ENCODE data around the gene PDLIM4.

Gene PDLIM4

GRCh38 chr5:132277256-132277655, 19.8 kb downstream of the PDLIM4 start:
- no peak for DNase-seq

DNA sequence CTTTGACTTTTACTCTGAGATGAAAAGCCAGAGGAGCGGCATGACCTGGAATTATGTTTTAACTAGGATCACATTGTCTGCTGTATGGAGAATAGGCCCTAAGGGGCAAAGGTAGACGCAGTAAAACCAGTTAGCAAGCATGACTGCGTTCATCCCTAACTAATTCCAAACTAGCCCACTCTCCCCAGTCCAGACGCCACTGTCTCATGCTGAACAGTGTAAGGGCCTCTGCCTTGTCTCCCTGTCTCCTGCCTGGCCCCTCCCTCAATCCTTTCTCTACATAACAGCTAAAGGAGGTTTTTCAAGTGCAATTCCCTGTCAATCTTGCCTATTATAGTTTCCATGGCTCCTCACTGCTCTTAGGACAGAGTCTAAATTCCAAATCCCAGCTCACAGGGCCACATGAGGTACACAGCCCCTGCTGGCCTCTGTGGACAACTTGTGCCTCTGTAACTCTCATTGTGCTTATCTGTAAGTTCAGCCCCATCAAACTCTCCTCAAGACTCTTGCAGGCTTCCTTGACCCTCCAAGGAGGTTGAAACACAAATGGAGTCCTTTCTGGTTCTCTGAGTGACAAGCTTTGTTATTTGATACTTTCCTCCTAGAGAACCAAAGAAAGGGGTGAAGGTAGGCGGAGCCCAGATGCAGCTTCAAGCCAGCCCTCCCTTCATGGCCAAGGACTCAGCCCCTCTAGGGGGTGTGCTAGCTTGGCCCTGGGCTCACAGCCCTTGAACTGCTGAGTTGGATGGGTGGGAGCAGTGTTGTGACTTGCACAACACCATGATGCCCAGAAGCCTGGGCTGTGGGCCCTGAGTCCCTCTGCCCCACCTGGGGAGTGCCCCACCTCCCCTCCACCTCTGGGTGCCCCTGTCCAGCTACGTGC, 20.7 kb downstream of the PDLIM4 start:
- intact Hi-C loops (cut with DNase I) = no loop called here
- peak in 1 of 10 donors; percentile 28 for DNase-seq

More at GRCh38 chr5:132277256-132277655, 19.8 kb downstream of the PDLIM4 start:
- intact Hi-C loops (cut with DNase I) = no loop called here

- DNase-seq = peak in 1 of 10 donors; percentile 24
- intact Hi-C loops (cut with DNase I) = no loop called here
Observed at GRCh38 chr5:132279801-132280200, 22.3 kb downstream of the PDLIM4 start.

- intact Hi-C loops (cut with DNase I) = no loop called here
- no peak for DNase-seq
Observed at GRCh38 chr5:132280371-132281240, 23.1 kb downstream of the PDLIM4 start.

DNA sequence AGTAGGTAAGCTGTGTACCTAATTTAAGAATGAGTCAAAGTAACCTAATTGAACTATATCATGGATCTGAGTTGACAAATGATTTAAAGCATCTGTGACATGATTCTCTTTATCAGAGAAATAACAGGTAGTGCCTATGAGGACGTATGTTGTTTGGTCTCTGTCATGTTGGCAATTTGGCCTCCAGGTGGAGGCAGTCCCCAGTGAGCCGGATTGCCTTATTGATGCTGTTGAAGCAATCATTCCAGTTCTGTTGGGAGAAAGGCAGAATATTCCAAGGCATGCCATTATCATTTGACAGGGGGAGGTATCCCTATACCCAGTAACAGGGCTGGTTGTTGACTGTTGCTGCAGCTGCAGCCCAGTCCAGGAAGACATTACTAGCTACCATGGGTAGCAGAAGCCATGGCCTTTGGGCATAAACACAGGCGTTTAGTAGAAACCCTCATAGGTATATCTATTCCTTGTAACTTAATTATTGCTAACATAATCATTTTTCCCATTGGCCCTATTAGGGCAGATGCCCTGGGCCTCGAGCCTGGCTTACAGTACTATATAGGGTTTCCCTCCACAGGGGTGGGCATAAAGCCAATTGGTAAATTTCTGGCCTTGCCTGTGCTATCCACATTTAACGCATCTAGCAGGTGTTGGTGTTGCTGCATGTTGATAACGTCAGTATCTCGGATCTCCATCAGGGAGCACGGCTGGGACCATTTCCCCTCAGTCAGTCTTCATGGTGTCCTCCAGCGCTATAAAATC, 24.5 kb downstream of the PDLIM4 start:
- intact Hi-C loops (cut with DNase I) = no loop called here
- no peak for DNase-seq

- peak in 1 of 10 donors; percentile 53 for DNase-seq
- intact Hi-C loops (cut with DNase I) = no loop called here
Observed at GRCh38 chr5:132283423-132284043, 26.0 kb downstream of the PDLIM4 start.

GRCh38 chr5:132289097-132289496, 31.6 kb downstream of the PDLIM4 start:
- no peak for DNase-seq
- intact Hi-C loops (cut with DNase I) = no loop called here

- intact Hi-C loops (cut with DNase I) = no loop called here
- DNase-seq = no peak
Observed at GRCh38 chr5:132291026-132291425, 33.5 kb downstream of the PDLIM4 start.

- DNase-seq = peak; percentile 77 to 98 (median 85)
- intact Hi-C loops (cut with DNase I) = no loop called here
Observed at GRCh38 chr5:132293066-132293991, 35.8 kb downstream of the PDLIM4 start.

DNA sequence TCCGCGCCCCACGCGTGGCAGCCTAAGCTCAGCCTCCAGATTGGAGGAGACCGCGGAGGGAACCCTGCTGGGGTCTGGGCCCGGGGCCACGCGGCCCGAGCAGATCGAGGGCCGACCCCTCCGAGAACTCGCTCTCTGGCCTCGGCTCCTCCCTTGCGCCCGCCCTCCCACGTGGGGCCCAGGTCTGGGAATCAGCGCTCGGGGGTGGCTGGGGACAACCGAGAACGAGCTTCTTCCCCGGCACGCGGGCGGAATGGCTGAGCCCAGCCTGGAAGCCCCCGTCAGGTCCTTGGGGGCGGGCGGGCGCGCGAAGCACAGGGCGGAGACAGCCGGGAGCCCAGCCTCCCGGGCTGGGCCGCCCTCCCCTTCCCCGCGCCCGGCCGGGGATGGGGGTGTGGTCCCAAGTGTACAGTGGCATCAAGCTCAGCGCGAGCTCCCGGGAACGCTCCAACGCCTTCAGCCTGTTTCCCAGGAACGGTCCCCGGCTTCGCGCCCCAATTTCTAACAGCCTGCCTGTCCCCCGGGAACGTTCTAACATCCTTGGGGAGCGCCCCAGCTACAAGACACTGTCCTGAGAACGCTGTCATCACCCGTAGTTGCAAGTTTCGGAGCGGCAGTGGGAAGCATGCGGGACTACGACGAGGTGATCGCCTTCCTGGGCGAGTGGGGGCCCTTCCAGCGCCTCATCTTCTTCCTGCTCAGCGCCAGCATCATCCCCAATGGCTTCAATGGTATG, 36.7 kb downstream of the PDLIM4 start, which contains the start of gene SLC22A4:
TSS of gene SLC22A4 (plus strand) at position 403 of the 736 bp plus-strand sequence. CDS start at position 626, 223 bp downstream.
- DNase-seq = peak; percentile 81 to 98 (median 88)
- intact Hi-C loops (cut with DNase I) = no loop called here

DNA sequence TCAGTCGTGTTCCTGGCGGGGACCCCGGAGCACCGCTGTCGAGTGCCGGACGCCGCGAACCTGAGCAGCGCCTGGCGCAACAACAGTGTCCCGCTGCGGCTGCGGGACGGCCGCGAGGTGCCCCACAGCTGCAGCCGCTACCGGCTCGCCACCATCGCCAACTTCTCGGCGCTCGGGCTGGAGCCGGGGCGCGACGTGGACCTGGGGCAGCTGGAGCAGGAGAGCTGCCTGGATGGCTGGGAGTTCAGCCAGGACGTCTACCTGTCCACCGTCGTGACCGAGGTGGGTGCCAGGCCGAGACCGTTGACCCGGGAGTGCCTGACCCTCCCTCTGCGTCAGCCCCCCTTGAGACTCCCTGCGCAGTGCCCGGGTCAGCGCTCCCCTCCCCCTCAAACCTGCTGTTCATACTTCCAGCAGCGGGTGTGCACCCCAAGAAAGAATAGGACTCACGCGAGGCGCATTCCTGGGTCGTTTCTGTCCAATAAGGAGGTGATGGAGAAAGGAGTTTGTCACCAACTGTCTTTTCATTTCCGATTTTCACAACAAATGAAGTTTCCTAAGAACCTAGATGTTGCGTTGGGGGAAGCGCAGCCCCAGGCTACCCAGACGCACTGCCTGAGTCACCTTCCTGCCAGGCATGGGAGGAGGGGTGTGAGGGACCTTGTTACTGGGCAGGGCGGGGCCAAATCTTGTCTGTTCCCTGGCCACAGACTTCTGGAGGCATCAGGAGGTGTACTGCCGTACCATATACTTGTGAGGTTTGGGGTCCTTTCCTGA, 37.4 kb downstream of the PDLIM4 start:
- DNase-seq = peak in 4 of 10 donors; percentile 24 to 89 (median 62)
- intact Hi-C loops (cut with DNase I) = no loop called here

GRCh38 chr5:132295505-132296411, 38.3 kb downstream of the PDLIM4 start:
- intact Hi-C loops (cut with DNase I) = no loop called here

DNA sequence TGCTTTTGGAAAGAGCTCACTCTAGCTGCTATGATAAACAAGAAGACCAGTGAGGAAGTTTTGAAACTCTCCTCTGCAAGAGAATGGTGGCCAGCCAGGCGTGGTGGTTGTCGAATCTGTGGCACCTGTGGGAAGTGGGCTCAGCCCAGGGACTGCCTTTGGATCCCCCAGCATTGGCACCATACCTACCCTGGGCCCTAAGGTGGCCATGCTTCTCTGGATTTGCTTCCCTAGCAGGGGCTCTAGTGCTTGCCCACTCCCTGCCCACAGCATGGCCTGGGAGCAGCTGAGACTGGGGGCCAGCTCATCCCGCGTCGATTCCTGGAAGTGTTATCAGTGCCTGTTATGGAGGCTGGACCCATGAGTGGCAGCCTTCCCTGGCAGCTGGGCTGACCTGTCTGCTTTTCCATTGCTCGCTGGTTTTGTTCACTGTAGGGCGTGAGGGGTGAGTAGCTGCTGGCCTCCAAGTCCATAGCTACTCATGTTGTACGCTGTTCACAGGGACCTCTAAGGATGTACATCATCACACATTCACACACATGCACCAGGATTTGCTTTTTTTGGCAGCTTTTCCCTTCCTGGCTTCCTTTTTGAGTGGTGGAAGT, 39.0 kb downstream of the PDLIM4 start:
- DNase-seq = no peak
- intact Hi-C loops (cut with DNase I) = no loop called here

More at GRCh38 chr5:132295505-132296411, 38.3 kb downstream of the PDLIM4 start:
- no peak for DNase-seq

DNA sequence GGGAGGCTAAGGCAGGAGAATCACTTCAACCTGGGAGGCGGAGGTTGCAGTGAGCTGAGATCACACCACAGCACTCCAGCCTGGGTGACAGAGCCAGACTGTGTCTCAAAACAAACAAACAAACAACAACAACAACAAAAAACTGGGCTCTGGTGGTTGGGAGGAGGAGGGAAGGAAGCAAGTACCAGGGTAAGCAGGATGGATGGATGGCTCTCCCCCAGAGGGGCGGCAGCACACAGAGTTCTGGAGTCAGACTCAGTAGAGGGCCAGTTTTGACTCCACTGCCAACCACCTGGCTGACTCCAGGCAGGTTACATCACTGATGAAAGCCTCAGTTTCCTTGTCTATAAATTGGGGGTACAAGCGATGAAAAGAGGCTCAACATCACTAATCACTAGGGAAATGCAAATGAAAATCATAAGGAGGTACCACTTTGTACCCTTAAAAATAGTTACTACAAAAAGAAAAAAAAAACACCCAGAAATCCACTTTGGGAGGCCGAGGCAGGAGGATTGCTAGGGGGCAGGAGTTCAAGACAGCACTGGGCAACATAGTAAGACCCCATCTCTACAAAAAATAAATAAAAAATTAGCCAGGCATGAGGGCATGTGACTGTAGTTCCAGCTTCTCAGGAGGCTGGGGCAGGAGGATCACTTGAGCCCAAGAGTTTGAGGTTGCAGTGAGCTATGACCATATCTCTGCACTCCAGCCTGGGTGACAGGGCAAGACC, 39.9 kb downstream of the PDLIM4 start:
- no peak for DNase-seq
- intact Hi-C loops (cut with DNase I) = no loop called here

All from posterior cingulate gyrus (tissue), 11 donors.